ENCODE results near the gene KRT6C.

KRT6C gene

GRCh38 chr12:52436000-52436827 lies 37.4 kb downstream of the KRT6C start:
- H3K4me3 ChIP-seq (ENCODE audit: low read depth, low read length), result no peak overlapping the region
- no peak for DNase-seq (ENCODE audit: low read depth, low spot score)
- CTCF ChIA-PET, result interaction anchor here (1.5 kb wide), 1 partner anchor 64 kb away, joined by 4 read pairs; no protein-coding TSS in a partner anchor
- POLR2A ChIA-PET, result interaction anchor here (0.6 kb wide), 1 partner anchor 437 kb away, joined by 3 read pairs; no protein-coding TSS in a partner anchor
- no peak for TF ChIP-seq CTCF (IDR thresholded peaks at IDR 0.05; ENCODE audit: insufficient read depth, low read length, missing control alignments)

- no peak overlapping the region for H3K4me3 ChIP-seq (ENCODE audit: low read depth, low read length)
- DNase-seq (ENCODE audit: low read depth, low spot score), result no peak
- POLR2A ChIA-PET, result no interaction called here
- CTCF ChIA-PET, result interaction anchor here (1.0 to 1.5 kb wide), 2 partner anchors 9 to 63 kb away, joined by 3 to 4 read pairs; no protein-coding TSS in a partner anchor
- TF ChIP-seq CTCF (IDR thresholded peaks at IDR 0.05; ENCODE audit: insufficient read depth, low read length, missing control alignments), result no peak
Measured at GRCh38 chr12:52435659-52435999, 38.0 kb downstream of the KRT6C start.

GRCh38 chr12:52434760-52435530 lies 38.7 kb downstream of the KRT6C start:
- H3K4me3 ChIP-seq (ENCODE audit: low read depth, low read length), result no peak overlapping the region
- DNase-seq (ENCODE audit: low read depth, low spot score), result no peak
- no peak for TF ChIP-seq CTCF (IDR thresholded peaks at IDR 0.05; ENCODE audit: insufficient read depth, low read length, missing control alignments)
- CTCF ChIA-PET, result interaction anchor here (0.7 to 1.5 kb wide), 4 partner anchors 10 to 445 kb away, joined by 3 to 4 read pairs (median 4); no protein-coding TSS in a partner anchor
- POLR2A ChIA-PET, result no interaction called here

GRCh38 chr12:52434081-52434733 lies 39.4 kb downstream of the KRT6C start, which contains the start of gene KRT75:
TSS of gene KRT75 (minus strand) at chr12:52434371. CDS start at chr12:52434304, 67 bp downstream.
- DNase-seq (ENCODE audit: low read depth, low spot score), result no peak
- TF ChIP-seq CTCF (IDR thresholded peaks at IDR 0.05; ENCODE audit: insufficient read depth, low read length, missing control alignments), result no peak
- CTCF ChIA-PET, result interaction anchor here (0.7 to 1.2 kb wide), 2 partner anchors 43 to 446 kb away, joined by 3 to 4 read pairs; no protein-coding TSS in a partner anchor
- no peak within 1 kb of the TSS for H3K4me3 ChIP-seq (ENCODE audit: low read depth, low read length)
- POLR2A ChIA-PET, result no interaction called here

GRCh38 chr12:52433501-52434080 lies 40.0 kb downstream of the KRT6C start:
- POLR2A ChIA-PET, result no interaction called here
- TF ChIP-seq CTCF (IDR thresholded peaks at IDR 0.05; ENCODE audit: insufficient read depth, low read length, missing control alignments), result no peak
- CTCF ChIA-PET, result no interaction called here
- no peak for DNase-seq (ENCODE audit: low read depth, low spot score)
- H3K4me3 ChIP-seq (ENCODE audit: low read depth, low read length), result no peak overlapping the region
